HepG2 (cell line): Measurements from ENCODE around the gene EPHA4. TPM values are rescaled to one million over a fixed set of nuclear protein-coding genes. Genes with fewer than 3 reads are reported as not detected.

Experiments
- ATAC-seq: fragments of 200-7000 bp; cut with Tn5 transposase; 3 replicates; pipeline ENCODE4 v1.9.1; 2020; ENCODE audit warnings: mild to moderate bottlenecking, moderate library complexity
- BruUV-seq: library from RNA; stranded (reverse); fragments of 400-500 nt; replicated peaks from 2 replicates; lab custom pipeline; 2021; lab: Mats Ljungman, UMichigan
- CTCF ChIA-PET: fragments of 300-600 bp; formaldehyde crosslinking; extraction: SDS; loops from one replicate; lab custom pipeline; 2021; ENCODE audit warnings: low total read pairs, inconsistent platforms, low intra/inter-chr PET ratio; lab: Yijun Ruan, JAX
- POLR2A ChIA-PET: fragments of 350-600 bp; sonication (Branson Sonifier 250); formaldehyde crosslinking; loops from one replicate; lab custom pipeline; 2020; ENCODE audit warnings: antibody characterized with exemption, inconsistent platforms; lab: Yijun Ruan, JAX
- DNase-seq: peaks from one replicate; pipeline ENCODE4 v3.0.0-alpha.2; 2015; ENCODE audit warnings: low spot score
- FAIRE-seq: peaks from 3 replicates; lab custom pipeline; 2011; peaks lifted over from hg19 to GRCh38; lab: Jason Lieb, UNC
- H2AFZ ChIP-seq: one replicate; pipeline ENCODE4 v1.6.1; 2011; ENCODE audit warnings: low read length, inconsistent platforms
- H3K27ac ChIP-seq: fragments of 300-600 bp; 3 replicates; pipeline ENCODE4 v1.8.0; 2011; ENCODE audit warnings: mixed run types, mild to moderate bottlenecking, mixed read lengths, low read length, inconsistent platforms; ENCODE audit not compliant: insufficient read depth; ENCODE audit errors: extremely low read length
- H3K27me3 ChIP-seq, 2 experiments: fragments of 200-600 bp in 1 of 2; 2 replicates in 1 of 2; 3 replicates in 1 of 2; pipeline versions ENCODE4 v1.6.0 to v1.8.0; 2011; ENCODE audit warnings: low read length in 2 of 2, mild to moderate bottlenecking in 2 of 2, moderate library complexity in 2 of 2, inconsistent platforms in 1 of 2; ENCODE audit not compliant: insufficient read depth in 2 of 2, control insufficient read depth in 1 of 2
- H3K36me3 ChIP-seq, 2 experiments: fragments of 200-600 bp in 1 of 2; replicated peaks in 1 of 2; 2 replicates in 1 of 2; 3 replicates in 1 of 2; pipeline versions ENCODE4 v1.5.1 to v1.8.0; 2011; ENCODE audit warnings: low read length in 2 of 2, inconsistent platforms in 1 of 2; ENCODE audit not compliant: insufficient read depth in 2 of 2, control insufficient read depth in 1 of 2
- H3K4me1 ChIP-seq: 2 replicates; pipeline ENCODE4 v1.5.1; 2012; ENCODE audit warnings: low read length, inconsistent platforms; ENCODE audit not compliant: insufficient read depth
- H3K4me2 ChIP-seq: 2 replicates; pipeline ENCODE4 v1.6.0; 2011; ENCODE audit warnings: low read depth, low read length, inconsistent platforms
- H3K4me3 ChIP-seq, 3 experiments: fragments of 200-600 bp in 1 of 3; sonication (generic), shearing (Covaris generic) in 1 of 3; replicated peaks in 1 of 3; 2 replicates each; pipeline ENCODE4 v1.5.1; 2011 to 2016; ENCODE audit warnings: low read length in 3 of 3, inconsistent platforms in 2 of 3, low read depth in 2 of 3, mild to moderate bottlenecking in 2 of 3, control low read depth in 1 of 3, mixed read lengths in 1 of 3; ENCODE audit not compliant: insufficient read depth in 1 of 3
- H3K79me2 ChIP-seq: one replicate; pipeline ENCODE4 v1.6.1; 2011; ENCODE audit warnings: low read length, inconsistent platforms; ENCODE audit not compliant: insufficient read depth
- H3K9ac ChIP-seq: 2 replicates; pipeline ENCODE4 v1.6.0; 2011; ENCODE audit warnings: mild to moderate bottlenecking, low read depth, low read length, inconsistent platforms; ENCODE audit not compliant: insufficient read depth
- H3K9me3 ChIP-seq: 2 replicates; pipeline ENCODE4 v1.5.1; 2012; ENCODE audit warnings: mild to moderate bottlenecking, low read length
- H4K20me1 ChIP-seq: 2 replicates; pipeline ENCODE4 v1.6.0; 2011; ENCODE audit warnings: inconsistent platforms, mild to moderate bottlenecking, low read length, moderate library complexity; ENCODE audit not compliant: insufficient read depth
- ESRRA ChIP-seq: sonication (generic); formaldehyde crosslinking; IDR thresholded peaks from 2 replicates; pipeline ENCODE4 v1.5.1; 2020; ENCODE audit warnings: mild to moderate bottlenecking, low read depth, missing genetic modification reagents
- HHEX ChIP-seq: IDR thresholded peaks from 2 replicates; pipeline ENCODE4 v1.6.1; 2016; ENCODE audit warnings: control low read depth
- HNRNPUL1 ChIP-seq: fragments of 200-400 bp; formaldehyde crosslinking; IDR thresholded peaks from 2 replicates; pipeline ENCODE4 v1.6.1; 2017; ENCODE audit warnings: low read depth, mild to moderate bottlenecking, low read length, moderate library complexity
- JDP2 ChIP-seq: sonication (generic); formaldehyde crosslinking; IDR thresholded peaks from 2 replicates; pipeline ENCODE4 v1.8.1; 2022; ENCODE audit warnings: missing genetic modification reagents, borderline replicate concordance
- RCOR2 ChIP-seq: IDR thresholded peaks from 2 replicates; pipeline ENCODE4 v1.6.1; 2016; ENCODE audit warnings: missing biosample characterization, missing genetic modification reagents
- SP5 ChIP-seq: IDR thresholded peaks from 2 replicates; pipeline ENCODE4 v1.6.1; 2016; ENCODE audit warnings: low read depth, borderline replicate concordance
- ZBTB37 ChIP-seq: sonication (generic); formaldehyde crosslinking; IDR thresholded peaks from 2 replicates; pipeline ENCODE4 v1.4.0; 2020; ENCODE audit warnings: mild to moderate bottlenecking, missing genetic modification reagents
- ZNF225 ChIP-seq: sonication (generic); formaldehyde crosslinking; IDR thresholded peaks from 2 replicates; pipeline ENCODE4 v1.4.0; 2020; ENCODE audit warnings: mild to moderate bottlenecking, missing genetic modification reagents
- ZNF431 ChIP-seq: sonication (generic); formaldehyde crosslinking; IDR thresholded peaks from 2 replicates; pipeline ENCODE4 v1.9.0; 2022; ENCODE audit warnings: missing genetic modification reagents, low read depth, mild to moderate bottlenecking, borderline replicate concordance
- ZNF530 ChIP-seq: sonication (generic); formaldehyde crosslinking; IDR thresholded peaks from 2 replicates; pipeline ENCODE4 v1.5.0; 2020; ENCODE audit warnings: low read depth, mild to moderate bottlenecking, missing genetic modification reagents
- ZNF609 ChIP-seq: sonication (generic); formaldehyde crosslinking; IDR thresholded peaks from 2 replicates; pipeline ENCODE4 v1.4.0; 2020; ENCODE audit warnings: mild to moderate bottlenecking, missing genetic modification reagents, borderline replicate concordance
- ZNF83 ChIP-seq: sonication (generic); formaldehyde crosslinking; IDR thresholded peaks from 2 replicates; pipeline ENCODE4 v1.4.0; 2020; ENCODE audit warnings: missing genetic modification reagents, mild to moderate bottlenecking, borderline replicate concordance
- WGBS: methylation state at CpG from one replicate; pipeline ENCODE4 v1.1.6; 2017; ENCODE audit warnings: low lambda C conversion rate; 5-methylcytosine and 5-hydroxymethylcytosine counted together
- in situ Hi-C: cut with HindIII; loops from 2 replicates; pipeline ENCODE4 v1.10.0; 2017; ENCODE audit warnings: low pct_unique_long_range_greater_than_20kb; ENCODE audit not compliant: extremely low pct_ligation_motif_present
- intact Hi-C: fragments of 100-400 bp; cut with micrococcal nuclease; formaldehyde crosslinking; loops from one replicate; pipeline ENCODE4 v1.10.0; 2022; ENCODE audit not compliant: unreplicated experiment
- polyA plus RNA-seq, 8 experiments: library from polyadenylated mRNA; depleted of rRNA in 3 of 8; stranded (reverse) in 7 of 8; unstranded in 1 of 8; fragments of >200 nt; fragmentation: Illumina TruSeq in 4 of 8; extraction: Trizol in 4 of 8; gene quantifications; 2 replicates each; pipeline versions ENCODE4 v1.2.1 to v1.2.3, GENCODE V29; 2011 to 2016; ENCODE audit warnings: low read depth in 4 of 8, missing spikeins in 1 of 8, mixed read lengths in 1 of 8; ENCODE audit not compliant: insufficient read depth in 1 of 8
- total RNA-seq, 5 experiments: library from RNA; depleted of rRNA; stranded (reverse); fragments of >200 nt; fragmentation: Illumina TruSeq; extraction: Trizol; gene quantifications; 2 replicates each; pipeline ENCODE4 v1.2.3, GENCODE V29; 2016; ENCODE audit warnings: low read depth in 1 of 5

Gene EPHA4
- total and polyA plus RNA-seq, 2 of the 13 experiments (the other 11 are each of a cell fraction or from before 2014, with no cell fraction given) = not detected

GRCh38 chr2:221449406-221449805 is 122.7 kb downstream of the EPHA4 start (continued):
- TF ChIP-seq HNRNPUL1 (no peak), ZNF609 (CRISPR knock-in tag) (no peak), RCOR2 (no peak)
- TF ChIP-seq, all 625 proteins: peak for 0

GRCh38 chr2:221448844-221449390 is 123.2 kb downstream of the EPHA4 start:
- no peak for TF ChIP-seq ZBTB37 (CRISPR knock-in tag)
- TF ChIP-seq HHEX (CRISPR knock-in tag) = no peak
- TF ChIP-seq ESRRA = no peak
- no peak for TF ChIP-seq ZNF225 (CRISPR knock-in tag)
- no peak for TF ChIP-seq SP5 (CRISPR knock-in tag)
- no peak for TF ChIP-seq ZNF83 (CRISPR knock-in tag)
- no peak for TF ChIP-seq ZNF530 (CRISPR knock-in tag)
- TF ChIP-seq ZNF431 (CRISPR knock-in tag) = no peak
- no peak for TF ChIP-seq JDP2 (CRISPR knock-in tag)
- intact Hi-C loops (no loop called here), in situ Hi-C loops (no loop called here)
- FAIRE-seq = no peak
- Histone ChIP-seq H3K27me3 (peaks cover 0 to 3% of the 10 kb centered on the region in 2 experiments; a peak in 2 of 5 replicates), H3K79me2 (no peaks in the 10 kb centered on the region), H3K9ac (no peak overlapping the region), H4K20me1 (no peaks in the 10 kb centered on the region), H3K9me3 (no peaks in the 10 kb centered on the region), H3K4me1 (no peaks in the 10 kb centered on the region), H3K4me2 (no peak overlapping the region), H2AFZ (no peak overlapping the region), H3K36me3 (no peaks in the 10 kb centered on the region), H3K27ac (no peak overlapping the region), H3K4me3 (no peak overlapping the region)
- no TSS peak for BruUV-seq
- ATAC-seq = no peak
- CTCF ChIA-PET = no interaction called here
- DNase-seq = no peak
- 16% methylated on average over 4 of the region's 4 CpGs for WGBS
- POLR2A ChIA-PET = no interaction called here
